Cardiac fibroblast (primary cell): ENCODE measurements around the gene MYH15.

Experiments used
- DNase-seq, 2 donors: peaks; one replicate each; pipeline versions ENCODE4 v3.0.0 to v3.0.0-alpha.2; 2010; ENCODE audit warnings: low read depth in 2 of 2
- H3K4me3 ChIP-seq, 2 donors: replicated peaks in 1 of 2; 1 replicate in 1 of 2; 2 replicates in 1 of 2; pipeline ENCODE4 v1.5.1; 2011; ENCODE audit warnings: low read depth in 2 of 2, low read length in 2 of 2, mild to moderate bottlenecking in 2 of 2, moderate library complexity in 1 of 2
- CTCF ChIP-seq: IDR thresholded peaks from one replicate; pipeline ENCODE4 v1.5.1; 2011; ENCODE audit warnings: low read depth, mild to moderate bottlenecking, low read length, inconsistent platforms

The MYH15 gene

GRCh38 chr3:108489776-108490175 lies 20.6 kb downstream of the MYH15 start:
- peak; percentile 68 for TF ChIP-seq CTCF

GRCh38 chr3:108488631-108489030 lies 21.8 kb downstream of the MYH15 start:
- TF ChIP-seq CTCF, result no peak
- DNase-seq, result peak; percentile 71 to 82
- no peak overlapping the region for H3K4me3 ChIP-seq

More at GRCh38 chr3:108489776-108490175, 20.6 kb downstream of the MYH15 start:
- peak; percentile 71 to 73 for DNase-seq
- no peak overlapping the region for H3K4me3 ChIP-seq

GRCh38 chr3:108487439-108487838 lies 23.0 kb downstream of the MYH15 start:
- no peak for DNase-seq
- no peak for TF ChIP-seq CTCF
- H3K4me3 ChIP-seq, result no peak overlapping the region

- TF ChIP-seq CTCF, result no peak
- no peak overlapping the region for H3K4me3 ChIP-seq
- DNase-seq, result peak; percentile 63 to 70
These were observed 23.5 kb downstream of the MYH15 start for GRCh38 chr3:108486941-108487340.

- no peak overlapping the region for H3K4me3 ChIP-seq
- TF ChIP-seq CTCF, result no peak
- no peak for DNase-seq
These were observed 24.1 kb downstream of the MYH15 start for GRCh38 chr3:108486338-108486737.

- no peak for DNase-seq
- no peak for TF ChIP-seq CTCF
- no peak overlapping the region for H3K4me3 ChIP-seq
These were observed 25.2 kb downstream of the MYH15 start for GRCh38 chr3:108485146-108485545.

- no peak for DNase-seq
- no peak for TF ChIP-seq CTCF
- no peak overlapping the region for H3K4me3 ChIP-seq
These were observed 31.2 kb downstream of the MYH15 start for GRCh38 chr3:108479224-108479623.
